Lower lobe of right lung (tissue), 2 donors: ENCODE results near the gene MAGI2. TPM values are rescaled to one million over a fixed set of nuclear protein-coding genes. Genes with fewer than 3 reads are reported as not detected.

Experiments
- ATAC-seq, 2 donors: fragments of 200-7000 bp; cut with Tn5 transposase; one replicate each; pipeline ENCODE4 v1.9.1; 2020 to 2022; ENCODE audit warnings: mild to moderate bottlenecking in 2 of 2, moderate library complexity in 2 of 2
- DNase-seq: peaks from one replicate; pipeline ENCODE4 v3.0.0-alpha.2; 2020
- H3K27ac ChIP-seq: fragments of 200-600 bp; one replicate; pipeline ENCODE4 v1.8.0; 2022
- H3K27me3 ChIP-seq: fragments of 200-600 bp; one replicate; pipeline ENCODE4 v1.8.0; 2022; ENCODE audit warnings: low read depth
- H3K36me3 ChIP-seq: fragments of 200-600 bp; one replicate; pipeline ENCODE4 v1.8.0; 2022; ENCODE audit warnings: mild to moderate bottlenecking
- H3K4me1 ChIP-seq: fragments of 200-600 bp; one replicate; pipeline ENCODE4 v1.8.0; 2022
- H3K4me3 ChIP-seq: fragments of 200-600 bp; one replicate; pipeline ENCODE4 v1.8.0; 2022; ENCODE audit warnings: mild to moderate bottlenecking
- H3K9me3 ChIP-seq: fragments of 200-600 bp; one replicate; pipeline ENCODE4 v1.8.0; 2022
- CTCF ChIP-seq: fragments of 200-600 bp; IDR thresholded peaks from one replicate; pipeline ENCODE4 v1.8.0; 2022; ENCODE audit warnings: antibody characterized with exemption, mild to moderate bottlenecking
- intact Hi-C: fragments of 100-400 bp; cut with DNase I; formaldehyde crosslinking; loops from one replicate; pipeline ENCODE4 v1.11.0; 2022
- total RNA-seq: library from RNA; stranded (reverse); fragmentation: NEBNext Ultra II Directional; extraction: Animal tissue kit (Norgen Biotek cat#: 25700); gene quantifications from one replicate; pipeline ENCODE4 v1.2.1, GENCODE V29; 2021
- donor health status: DM: no; HTN: yes; CAD: no; lungs with severe emphysema.

Gene MAGI2
- total RNA-seq, 1 donor from 2014 or later = 15.3 TPM

GRCh38 chr7:78315119-78315518 lies 1138.3 kb downstream of the MAGI2 start:
- no peaks in the 10 kb centered on the region for H3K9me3 ChIP-seq
- ATAC-seq (no peak), DNase-seq (no peak)
- H3K4me1 ChIP-seq = no peaks in the 10 kb centered on the region
- TF ChIP-seq CTCF = no peak
- intact Hi-C loops = no loop called here
- no peaks in the 10 kb centered on the region for H3K27me3 ChIP-seq
- H3K36me3 ChIP-seq = no peaks in the 10 kb centered on the region
- H3K4me3 ChIP-seq = no peak overlapping the region
- H3K27ac ChIP-seq = no peak overlapping the region

DNA sequence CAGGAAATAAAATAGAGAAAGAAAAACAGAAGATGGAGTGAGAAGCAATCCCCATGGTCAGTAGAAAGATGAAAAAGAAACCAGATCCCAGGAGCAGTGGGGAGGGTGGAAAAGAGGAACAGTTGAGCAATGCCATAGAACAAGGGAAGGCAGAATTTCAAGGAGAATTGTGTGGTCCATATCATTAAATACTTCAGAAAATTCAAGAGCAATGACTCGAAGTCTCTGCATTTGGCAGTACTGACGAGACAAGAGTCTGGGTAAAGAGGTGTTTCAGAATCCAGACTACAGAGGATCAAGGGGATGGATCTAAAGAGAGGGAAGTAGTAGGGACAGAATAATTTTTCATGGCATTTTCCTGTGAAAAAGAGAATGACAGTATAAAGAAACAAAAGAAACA lies 1142.3 kb downstream of the MAGI2 start:
- Histone ChIP-seq H3K4me1 (no peaks in the 10 kb centered on the region), H3K4me3 (no peak overlapping the region), H3K9me3 (no peaks in the 10 kb centered on the region), H3K27ac (no peak overlapping the region), H3K27me3 (no peaks in the 10 kb centered on the region), H3K36me3 (no peaks in the 10 kb centered on the region)
- no peak for TF ChIP-seq CTCF
- DNase-seq (no peak), ATAC-seq (no peak)
- intact Hi-C loops = no loop called here

GRCh38 chr7:78307892-78308291 lies 1145.6 kb downstream of the MAGI2 start:
- ATAC-seq = no peak

DNA sequence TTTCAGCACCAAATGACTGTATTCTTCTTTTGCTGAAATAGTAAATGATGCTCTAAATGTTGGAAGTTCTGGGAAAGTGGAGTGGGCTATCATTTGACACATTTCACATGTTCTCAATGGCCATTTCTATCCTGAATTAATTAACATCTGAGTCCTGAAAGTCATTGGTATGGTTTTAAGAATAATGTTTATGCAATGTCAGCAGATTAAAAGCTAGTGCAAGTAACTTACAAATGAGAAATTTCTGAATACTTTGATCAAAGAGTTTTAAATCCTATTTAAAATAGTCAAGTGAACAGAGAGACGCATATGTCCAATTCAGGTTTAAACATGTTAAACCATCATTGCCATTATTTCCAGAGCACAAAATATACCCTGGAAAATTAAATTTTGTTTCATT lies 1146.8 kb downstream of the MAGI2 start:
- ATAC-seq = no peak
- Histone ChIP-seq H3K4me1 (no peaks in the 10 kb centered on the region), H3K27me3 (no peaks in the 10 kb centered on the region), H3K36me3 (no peaks in the 10 kb centered on the region), H3K9me3 (no peaks in the 10 kb centered on the region), H3K4me3 (no peak overlapping the region), H3K27ac (no peak overlapping the region)
- no peak for DNase-seq
- intact Hi-C loops = no loop called here
- no peak for TF ChIP-seq CTCF

More at GRCh38 chr7:78307892-78308291, 1145.6 kb downstream of the MAGI2 start:
- DNase-seq = no peak
- no peak overlapping the region for H3K4me3 ChIP-seq
- H3K27me3 ChIP-seq = no peaks in the 10 kb centered on the region
- no peaks in the 10 kb centered on the region for H3K36me3 ChIP-seq
- no peaks in the 10 kb centered on the region for H3K4me1 ChIP-seq
- intact Hi-C loops = no loop called here
- TF ChIP-seq CTCF = no peak
- no peaks in the 10 kb centered on the region for H3K9me3 ChIP-seq
- H3K27ac ChIP-seq = no peak overlapping the region

GRCh38 chr7:78301407-78301806 lies 1152.1 kb downstream of the MAGI2 start:
- DNase-seq = no peak
- TF ChIP-seq CTCF = no peak
- no peak for ATAC-seq
- H3K27me3 ChIP-seq = no peaks in the 10 kb centered on the region
- no peak overlapping the region for H3K4me3 ChIP-seq
- no peaks in the 10 kb centered on the region for H3K9me3 ChIP-seq
- intact Hi-C loops = no loop called here
- H3K36me3 ChIP-seq = no peaks in the 10 kb centered on the region
- H3K4me1 ChIP-seq = peaks cover 4% of the 10 kb centered on the region
- no peak overlapping the region for H3K27ac ChIP-seq

DNA sequence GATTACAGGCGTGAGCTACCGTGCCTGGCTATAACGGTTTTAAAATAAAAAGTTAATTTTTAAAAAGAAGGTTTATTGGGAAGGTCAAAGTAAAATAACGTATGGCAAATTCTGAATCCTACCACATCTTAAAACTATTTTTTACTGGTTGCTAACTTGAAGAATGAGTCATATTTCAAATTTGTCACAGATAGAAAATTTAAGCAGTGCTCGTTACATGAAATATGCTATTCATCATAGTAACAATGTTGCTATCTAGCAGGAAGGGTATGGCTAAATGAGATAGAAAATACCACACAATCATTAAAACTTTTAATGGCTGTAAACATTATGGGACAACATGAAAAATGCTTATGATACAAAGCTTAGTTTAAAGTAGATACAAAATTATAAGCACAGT lies 1154.4 kb downstream of the MAGI2 start:
- ATAC-seq (no peak), DNase-seq (no peak)
- H3K9me3 ChIP-seq = no peaks in the 10 kb centered on the region
- no peak for TF ChIP-seq CTCF
- H3K4me3 ChIP-seq = no peak overlapping the region
- H3K27me3 ChIP-seq = no peaks in the 10 kb centered on the region
- H3K36me3 ChIP-seq = no peaks in the 10 kb centered on the region
- peaks cover 4% of the 10 kb centered on the region for H3K4me1 ChIP-seq
- intact Hi-C loops = no loop called here
- no peak overlapping the region for H3K27ac ChIP-seq
